Tibial nerve (tissue), 4 donors: ENCODE results near the gene C1QTNF12.

Source experiments
- EP300 ChIP-seq, 2 donors: sonication (generic); formaldehyde crosslinking; IDR thresholded peaks; one replicate each; pipeline ENCODE4 v1.6.1; 2017; ENCODE audit warnings: antibody characterized with exemption in 2 of 2, mild to moderate bottlenecking in 1 of 2
- POLR2A ChIP-seq, 2 donors: fragments of 450-650 bp; IDR thresholded peaks; one replicate each; pipeline ENCODE4 v1.6.1; 2017; ENCODE audit warnings: antibody characterized with exemption in 2 of 2, mild to moderate bottlenecking in 2 of 2, moderate library complexity in 2 of 2
- TF ChIP-seq, protein P1 (sequence below), 5 experiments: fragments of 200-600 bp in 3 of 5; fragments of 450-650 bp in 2 of 5; sonication (generic) in 3 of 5; IDR thresholded peaks; one replicate each; pipeline ENCODE4 v1.5.1; 2016 to 2019; ENCODE audit warnings: antibody characterized with exemption in 5 of 5, mild to moderate bottlenecking in 3 of 5, moderate library complexity in 2 of 5

DNA sequence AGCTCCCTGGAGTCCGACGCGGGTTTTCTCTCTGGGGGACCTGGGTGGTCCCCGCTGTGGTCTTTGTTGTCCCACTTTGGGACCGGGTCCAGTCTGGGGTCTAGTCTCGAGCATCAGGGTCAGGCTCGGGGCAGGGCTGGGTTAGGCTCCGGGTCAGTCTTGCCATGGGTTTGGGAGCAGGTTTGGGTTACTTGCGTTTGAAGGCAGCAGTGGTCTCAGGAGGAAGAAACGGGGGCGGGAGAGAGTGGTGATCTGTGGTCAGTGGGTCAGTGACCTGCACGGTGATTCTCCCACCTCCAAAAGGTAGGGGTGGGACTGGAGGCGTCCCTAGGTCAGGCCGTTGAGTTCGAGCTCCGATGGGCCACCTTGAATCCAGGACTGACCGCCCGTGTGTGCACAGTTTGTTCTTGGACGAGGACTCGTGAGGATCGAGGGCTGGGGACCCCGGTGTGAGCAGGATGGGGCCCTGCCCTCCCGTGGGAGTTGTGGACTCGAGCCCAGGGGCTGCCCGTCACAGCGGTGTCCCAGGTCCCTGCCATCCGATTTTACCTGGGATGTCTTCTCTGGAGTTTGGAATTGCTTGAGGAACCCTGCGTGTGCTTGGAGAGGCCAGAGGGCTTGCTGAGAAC is 12.2 kb downstream of the C1QTNF12 start:
- TF ChIP-seq, protein P1, sequence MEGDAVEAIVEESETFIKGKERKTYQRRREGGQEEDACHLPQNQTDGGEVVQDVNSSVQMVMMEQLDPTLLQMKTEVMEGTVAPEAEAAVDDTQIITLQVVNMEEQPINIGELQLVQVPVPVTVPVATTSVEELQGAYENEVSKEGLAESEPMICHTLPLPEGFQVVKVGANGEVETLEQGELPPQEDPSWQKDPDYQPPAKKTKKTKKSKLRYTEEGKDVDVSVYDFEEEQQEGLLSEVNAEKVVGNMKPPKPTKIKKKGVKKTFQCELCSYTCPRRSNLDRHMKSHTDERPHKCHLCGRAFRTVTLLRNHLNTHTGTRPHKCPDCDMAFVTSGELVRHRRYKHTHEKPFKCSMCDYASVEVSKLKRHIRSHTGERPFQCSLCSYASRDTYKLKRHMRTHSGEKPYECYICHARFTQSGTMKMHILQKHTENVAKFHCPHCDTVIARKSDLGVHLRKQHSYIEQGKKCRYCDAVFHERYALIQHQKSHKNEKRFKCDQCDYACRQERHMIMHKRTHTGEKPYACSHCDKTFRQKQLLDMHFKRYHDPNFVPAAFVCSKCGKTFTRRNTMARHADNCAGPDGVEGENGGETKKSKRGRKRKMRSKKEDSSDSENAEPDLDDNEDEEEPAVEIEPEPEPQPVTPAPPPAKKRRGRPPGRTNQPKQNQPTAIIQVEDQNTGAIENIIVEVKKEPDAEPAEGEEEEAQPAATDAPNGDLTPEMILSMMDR (IDR thresholded peaks at IDR 0.05) = no peak
- TF ChIP-seq POLR2A (IDR thresholded peaks at IDR 0.05) (no peak), EP300 (IDR thresholded peaks at IDR 0.05) (no peak)
